Middle frontal gyrus (tissue), 1 donor: Measurements from ENCODE around the gene MMGT1.

Experiments
- DNase-seq: peaks from one replicate; pipeline ENCODE4 v3.0.0-alpha.2; 2015; ENCODE audit warnings: low spot score; ENCODE audit errors: extremely low spot score

MMGT1 gene

DNA sequence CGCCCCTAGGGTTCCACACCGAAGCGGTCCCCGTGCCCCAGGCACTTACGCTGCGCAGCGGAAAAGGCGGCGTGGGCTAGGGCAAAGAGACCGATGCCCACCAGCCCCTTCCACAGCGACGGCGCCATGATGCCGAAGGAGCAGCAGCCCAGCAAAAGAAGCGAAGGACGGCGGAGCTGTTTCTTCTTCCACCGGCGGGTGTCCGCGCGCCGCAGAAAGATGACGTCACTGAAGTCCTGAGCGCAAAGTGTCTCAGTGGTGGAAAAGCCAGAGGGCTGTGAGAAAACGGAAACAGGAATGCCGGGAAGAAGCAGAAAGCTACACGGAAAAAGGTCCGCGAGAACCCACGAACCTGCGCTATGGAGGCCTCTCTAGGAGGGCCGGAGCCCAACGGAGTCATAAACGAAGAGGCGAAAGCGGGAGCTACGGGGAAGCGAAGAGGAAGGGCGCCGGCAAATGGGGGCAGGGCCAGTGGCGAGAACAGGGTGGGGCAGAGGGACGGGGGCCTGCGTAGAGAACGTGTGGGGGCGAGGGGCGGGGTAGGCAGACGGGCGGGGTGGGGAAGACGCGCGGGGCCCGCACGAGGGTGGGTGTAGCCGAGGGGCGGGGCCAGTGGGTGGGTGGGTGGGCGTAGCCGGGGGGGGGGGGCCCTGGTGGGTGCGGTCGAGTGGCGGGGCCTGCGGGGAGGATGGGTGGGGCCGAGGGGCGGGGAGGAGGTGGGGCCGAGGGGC lies at the start of gene MMGT1:
MMGT1 (minus strand) TSS at position 441 of the 731 bp plus-strand sequence; CDS start at position 128, 313 bp downstream.
- DNase-seq = peak; percentile 53

DNA sequence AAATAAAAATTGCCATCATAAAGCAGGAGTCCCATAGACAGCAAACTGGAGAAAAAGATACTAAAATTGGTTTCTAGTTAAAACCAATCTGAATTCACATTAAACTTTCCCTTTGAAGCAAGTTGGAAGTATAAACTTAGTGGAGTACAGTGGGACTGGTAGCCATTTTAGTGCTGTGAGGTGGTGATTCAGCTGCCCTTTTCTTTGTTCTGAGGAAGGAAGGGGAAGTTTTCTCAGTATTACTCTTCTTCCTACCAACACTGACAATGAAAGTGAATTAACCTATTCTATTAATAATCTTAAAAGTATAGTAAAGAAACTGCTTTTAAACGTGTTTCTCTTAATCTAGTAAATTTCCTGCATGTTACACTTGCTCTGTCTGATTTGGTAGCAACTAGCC lies 48.1 kb upstream of the MMGT1 start:
- no peak for DNase-seq

DNA sequence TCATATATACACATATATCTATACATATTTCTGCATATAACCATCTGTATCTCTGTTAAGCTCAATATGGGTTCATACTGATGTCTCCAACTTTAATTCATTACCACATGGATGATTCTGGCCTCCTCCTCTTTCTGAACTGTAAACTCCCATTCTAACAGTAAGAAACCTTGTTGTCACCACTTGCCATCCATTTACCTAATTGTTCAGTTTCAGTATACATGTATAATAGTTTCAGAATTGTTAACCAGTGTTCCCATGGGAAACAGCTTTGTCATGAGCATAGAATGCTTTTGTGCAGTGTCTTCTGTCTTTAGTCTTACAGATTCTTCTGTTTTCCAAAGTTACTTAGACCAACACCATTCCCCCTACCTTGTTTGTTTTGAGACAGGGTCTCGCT lies 47.4 kb upstream of the MMGT1 start:
- no peak for DNase-seq

DNA sequence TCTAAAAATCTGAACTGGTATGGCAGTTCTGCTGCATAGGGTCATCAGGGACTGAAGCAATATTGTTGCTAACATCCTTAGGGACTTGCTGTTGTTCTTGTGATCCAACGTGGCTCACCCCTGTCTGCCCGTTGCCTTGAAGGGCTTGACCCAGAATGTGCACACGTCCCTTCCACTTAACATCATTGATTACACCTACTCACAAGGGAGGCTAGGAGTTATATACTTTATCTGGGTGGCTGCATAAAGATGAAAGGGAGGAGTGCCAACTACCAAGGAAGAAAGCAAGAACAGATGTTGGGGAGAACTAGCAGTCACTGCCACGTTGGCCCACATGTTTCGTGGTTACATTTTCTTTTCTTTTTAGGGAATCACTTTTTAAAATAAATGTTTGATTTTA lies 45.4 kb upstream of the MMGT1 start:
- no peak for DNase-seq

DNA sequence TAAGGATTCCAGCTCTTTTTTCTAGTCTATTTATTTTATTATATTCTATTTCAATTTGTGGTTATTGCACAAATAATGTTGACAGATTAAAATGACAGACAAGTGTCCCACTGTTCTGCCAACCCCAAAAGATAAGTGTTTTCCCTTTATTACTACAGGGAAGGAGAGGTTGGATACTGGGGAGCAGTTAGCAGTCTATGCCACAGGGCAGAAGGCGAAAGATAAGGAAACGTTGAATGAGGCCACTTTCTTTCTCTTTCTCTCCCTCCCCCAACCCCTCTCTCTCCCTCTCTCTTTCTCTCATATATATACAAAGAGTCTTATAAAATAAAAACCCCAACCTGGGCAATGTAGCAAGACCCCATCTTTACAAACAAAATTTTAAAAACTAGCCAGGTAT lies 43.1 kb upstream of the MMGT1 start:
- DNase-seq = no peak

DNA sequence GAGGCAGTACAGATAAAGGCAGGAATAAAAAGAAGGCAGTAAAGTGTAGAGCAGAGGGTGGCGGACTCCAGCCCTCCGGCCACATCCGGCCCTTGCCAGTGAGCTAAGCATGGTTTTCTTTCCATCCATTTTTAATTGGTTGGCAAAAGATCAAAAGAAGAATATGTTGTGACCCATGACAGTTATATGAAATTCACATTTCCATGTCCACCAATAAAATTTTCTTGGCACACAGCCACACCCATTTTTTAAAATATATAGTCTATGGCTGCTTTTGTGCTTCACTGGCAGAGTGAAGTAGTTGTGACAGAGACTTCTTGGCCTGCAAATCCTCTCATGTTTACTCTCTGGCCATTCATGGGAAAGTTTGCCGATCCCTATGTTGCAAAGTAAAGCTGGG lies 41.2 kb upstream of the MMGT1 start:
- DNase-seq = no peak

DNA sequence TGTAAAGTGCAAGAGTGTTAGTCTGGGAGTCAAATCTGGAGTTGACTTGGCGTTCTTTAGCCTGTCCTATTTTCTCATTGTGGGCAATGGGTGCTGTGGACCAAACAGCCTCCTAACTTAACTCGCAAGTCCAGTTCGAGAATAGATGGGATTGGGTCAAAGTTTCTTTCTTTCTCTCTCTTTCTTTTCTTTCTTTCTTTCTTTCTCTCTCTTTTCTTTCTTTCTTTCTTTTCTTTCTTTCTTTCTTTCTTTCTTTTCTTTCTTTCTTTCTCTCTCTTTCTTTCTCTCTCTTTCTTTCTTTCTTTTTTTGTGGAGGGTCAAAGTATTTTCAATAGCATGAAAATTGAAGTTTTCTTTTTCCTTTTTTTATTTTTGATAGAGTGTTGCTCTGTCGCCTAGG lies 14.5 kb upstream of the MMGT1 start:
- no peak for DNase-seq

DNA sequence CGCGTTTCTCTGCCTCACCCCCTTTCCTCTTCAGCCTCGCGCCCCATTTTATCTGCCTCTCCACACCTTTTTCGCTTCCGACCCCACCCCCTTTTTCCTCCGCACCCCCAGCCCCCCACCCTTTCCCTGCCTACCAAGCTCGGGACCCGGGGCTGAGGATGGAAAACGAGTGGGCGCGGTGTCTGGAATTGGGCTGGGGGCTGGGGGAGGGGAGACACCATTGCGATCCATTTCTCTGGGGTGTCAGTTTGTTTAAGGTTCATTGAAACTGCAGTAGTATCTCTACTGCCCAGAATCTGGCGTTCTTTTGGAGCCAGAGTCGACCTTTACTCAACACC lies 12.2 kb upstream of the MMGT1 start:
- DNase-seq = no peak

DNA sequence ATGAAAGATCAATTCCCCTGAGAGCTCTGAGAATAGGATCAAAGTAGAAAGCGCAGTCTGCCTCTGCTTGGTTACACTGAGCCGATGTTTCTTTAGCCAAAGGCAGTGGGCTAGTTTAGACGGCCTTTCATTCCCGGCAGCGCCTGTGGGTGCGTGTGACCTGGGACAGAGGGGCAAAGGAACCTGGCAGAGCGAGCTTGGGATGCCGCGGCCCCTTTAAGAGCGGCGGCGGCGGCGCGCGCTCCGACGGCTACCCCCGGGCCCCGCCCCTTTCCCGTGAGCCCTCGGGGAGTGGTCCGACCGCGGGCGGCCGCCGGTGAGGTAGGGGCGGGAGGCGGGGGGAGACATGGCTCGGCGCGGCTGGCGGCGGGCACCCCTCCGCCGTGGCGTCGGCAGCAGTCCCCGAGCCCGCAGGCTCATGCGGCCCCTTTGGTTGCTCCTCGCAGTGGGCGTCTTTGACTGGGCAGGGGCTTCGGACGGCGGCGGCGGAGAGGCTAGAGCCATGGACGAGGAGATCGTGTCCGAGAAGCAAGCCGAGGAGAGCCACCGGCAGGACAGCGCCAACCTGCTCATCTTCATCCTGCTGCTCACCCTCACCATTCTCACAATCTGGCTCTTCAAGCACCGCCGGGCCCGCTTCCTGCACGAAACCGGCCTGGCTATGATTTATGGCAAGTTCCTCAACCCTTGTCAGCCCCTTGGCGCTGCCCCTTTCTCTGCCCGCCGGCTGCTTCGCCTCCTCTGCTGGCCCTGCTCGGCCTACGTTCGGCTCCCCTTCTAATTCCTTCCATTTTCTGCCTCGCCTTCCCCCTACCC lies 11.6 kb upstream of the MMGT1 start, which contains the start of gene SLC9A6:
SLC9A6 (plus strand) TSS at position 279 of the 816 bp plus-strand sequence; CDS start at position 503, 224 bp downstream.
- DNase-seq = peak; percentile 8

DNA sequence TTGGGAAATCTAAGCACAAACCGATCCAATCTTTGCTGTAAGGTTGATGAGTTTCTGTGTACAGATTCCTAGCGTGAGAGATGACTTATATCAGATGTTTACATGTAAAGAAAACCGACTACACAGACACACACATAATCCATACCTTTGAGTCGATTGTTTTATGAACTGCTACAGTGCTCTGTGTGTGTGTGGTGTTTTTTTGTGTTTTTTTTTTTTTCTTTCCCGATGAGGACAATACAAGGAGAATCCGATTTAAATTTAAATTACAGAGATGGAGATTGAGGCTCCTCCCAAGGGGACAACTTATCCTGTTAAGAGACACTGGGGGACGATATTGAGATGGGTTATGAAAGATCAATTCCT lies 11.0 kb upstream of the MMGT1 start:
- DNase-seq = no peak

DNA sequence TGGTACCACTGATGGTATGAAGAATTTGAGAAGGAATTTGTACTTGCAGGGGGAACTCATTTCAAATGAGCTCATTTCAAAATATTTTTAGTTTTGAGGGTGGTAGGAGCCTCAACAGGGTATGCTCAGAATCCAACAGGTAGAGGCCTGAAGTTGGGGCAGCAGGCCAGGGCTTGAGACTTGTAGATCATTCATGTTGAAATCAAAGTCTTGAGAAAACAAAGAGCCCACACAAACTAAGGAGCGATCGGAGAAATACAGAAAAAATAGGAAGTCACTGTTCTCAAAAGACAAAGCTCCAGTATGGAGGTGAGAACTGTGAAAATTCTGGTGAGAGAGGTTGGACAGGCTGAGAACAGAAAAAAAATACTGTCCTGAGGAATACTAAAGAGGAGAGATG lies 10.5 kb upstream of the MMGT1 start:
- no peak for DNase-seq

DNA sequence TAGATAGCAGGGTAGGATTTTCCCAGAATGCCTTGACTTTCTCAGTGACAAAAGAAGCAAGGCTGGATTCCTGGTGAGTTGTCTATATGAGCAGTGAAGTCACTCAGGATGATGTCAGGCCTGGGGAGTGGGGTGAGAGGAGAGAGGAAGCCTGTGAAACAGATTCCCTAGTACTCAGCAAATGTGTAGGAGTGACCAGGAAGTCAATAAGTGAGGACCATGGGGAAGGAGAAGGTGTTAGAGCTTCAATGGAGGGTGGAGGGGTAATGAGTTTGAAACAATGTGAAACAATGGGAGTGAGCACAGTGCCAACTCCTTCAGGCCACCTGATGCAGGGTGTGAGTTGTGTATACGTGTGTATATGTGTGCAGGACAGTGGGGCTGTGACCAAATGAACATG lies 9.1 kb upstream of the MMGT1 start:
- no peak for DNase-seq

DNA sequence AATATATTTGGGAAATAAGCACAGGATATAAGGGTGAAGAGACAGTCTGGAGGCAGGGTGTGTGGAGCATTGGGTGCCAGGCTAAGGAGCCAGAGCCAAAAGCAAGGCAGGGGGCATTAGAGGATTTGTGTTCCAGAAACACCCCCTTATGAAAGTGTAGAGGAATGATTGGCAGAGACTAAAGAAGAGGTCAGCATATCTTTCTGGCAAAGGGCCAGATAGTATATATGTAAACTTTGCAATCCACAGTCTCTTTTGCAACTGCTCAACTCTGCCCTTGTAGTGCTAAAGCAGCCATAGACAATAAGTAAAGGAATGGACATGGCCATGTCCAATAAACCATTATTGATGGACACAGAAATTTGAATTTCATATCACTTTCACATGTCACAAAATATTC lies 7.9 kb upstream of the MMGT1 start:
- DNase-seq = no peak

DNA sequence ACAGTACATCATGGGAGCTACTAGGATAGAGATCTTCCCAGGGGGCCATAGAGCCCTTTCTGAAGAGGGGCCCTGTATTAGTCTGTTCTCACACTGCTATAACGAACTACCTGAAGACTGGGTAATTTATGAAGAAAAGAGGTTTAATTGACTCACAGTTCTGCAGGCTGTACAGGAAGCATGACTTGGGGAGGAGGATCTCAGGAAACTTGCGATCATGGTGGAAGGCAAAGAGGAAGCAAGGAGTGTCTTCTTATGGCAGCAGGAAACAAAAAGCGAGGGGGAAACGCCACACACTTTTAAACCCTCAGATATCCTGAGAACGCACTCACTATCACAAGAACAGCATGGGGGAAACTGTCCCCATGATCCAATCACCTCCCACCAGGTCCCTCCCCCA lies 7.2 kb upstream of the MMGT1 start:
- no peak for DNase-seq

DNA sequence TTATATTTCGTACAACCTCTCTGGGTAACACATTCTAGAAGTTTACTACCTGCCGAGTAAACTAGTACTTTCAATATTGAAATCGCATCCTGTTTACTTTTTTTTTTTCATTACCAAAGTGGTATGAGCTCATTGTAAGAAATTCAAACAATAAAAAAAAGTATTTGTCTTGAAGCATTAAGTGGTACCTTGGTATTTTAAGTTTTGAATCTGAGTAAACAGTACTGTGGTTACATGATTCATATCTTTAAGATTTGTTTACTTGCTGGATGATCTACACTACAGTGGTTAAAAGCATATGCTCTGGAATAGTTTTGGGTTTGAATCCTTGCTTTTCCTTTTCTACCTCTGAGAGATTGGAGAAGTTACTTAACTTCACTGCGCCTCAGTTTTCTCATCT lies 3.8 kb upstream of the MMGT1 start:
- DNase-seq = no peak

DNA sequence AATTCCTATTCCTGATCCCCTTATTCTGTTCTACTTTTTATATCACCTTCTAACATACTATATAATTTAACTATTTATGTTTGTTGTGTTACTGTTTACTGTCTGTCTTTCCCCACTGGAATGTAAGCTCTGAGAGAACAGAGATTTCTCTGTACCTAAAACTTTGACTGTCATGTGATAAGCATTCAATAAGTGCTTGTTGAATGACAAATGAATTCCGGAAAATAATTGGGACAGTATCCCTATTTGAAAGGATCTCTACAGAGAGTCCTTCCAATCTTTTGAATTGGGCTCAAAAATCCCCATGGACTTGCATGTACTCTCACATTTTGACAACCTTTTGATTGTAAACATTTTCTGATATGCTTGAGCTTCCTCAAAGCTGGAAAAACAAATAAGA lies 1.6 kb upstream of the MMGT1 start:
- no peak for DNase-seq

DNA sequence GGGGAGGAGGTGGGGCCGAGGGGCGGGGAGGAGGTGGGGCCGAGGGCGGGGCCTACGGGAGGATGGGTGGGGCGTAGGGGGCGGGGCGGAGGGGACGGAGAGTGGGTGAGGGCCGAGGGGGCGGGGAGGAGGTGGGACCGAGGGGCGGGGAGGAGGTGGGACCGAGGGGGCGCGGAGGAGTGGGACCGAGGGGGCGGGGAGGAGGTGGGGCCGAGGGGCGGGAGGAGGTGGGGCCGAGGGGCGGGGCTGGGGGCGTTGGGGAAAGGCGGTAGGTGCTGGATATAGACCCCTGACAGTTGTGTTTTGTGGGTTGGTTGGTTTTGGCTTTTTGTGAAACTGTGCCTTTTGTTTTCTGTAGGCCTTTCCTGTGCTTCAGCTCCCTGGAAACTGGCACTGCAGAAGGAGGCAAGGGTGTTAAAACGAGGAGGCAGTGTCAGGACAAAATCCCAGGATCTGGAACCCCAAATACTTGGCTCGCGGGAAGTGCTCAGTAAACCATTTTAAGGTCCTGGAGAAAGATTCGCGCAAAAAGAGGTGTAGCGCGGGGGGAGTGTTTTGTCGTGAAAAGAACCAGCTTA lies 580 bp upstream of the MMGT1 start:
- DNase-seq = no peak

DNA sequence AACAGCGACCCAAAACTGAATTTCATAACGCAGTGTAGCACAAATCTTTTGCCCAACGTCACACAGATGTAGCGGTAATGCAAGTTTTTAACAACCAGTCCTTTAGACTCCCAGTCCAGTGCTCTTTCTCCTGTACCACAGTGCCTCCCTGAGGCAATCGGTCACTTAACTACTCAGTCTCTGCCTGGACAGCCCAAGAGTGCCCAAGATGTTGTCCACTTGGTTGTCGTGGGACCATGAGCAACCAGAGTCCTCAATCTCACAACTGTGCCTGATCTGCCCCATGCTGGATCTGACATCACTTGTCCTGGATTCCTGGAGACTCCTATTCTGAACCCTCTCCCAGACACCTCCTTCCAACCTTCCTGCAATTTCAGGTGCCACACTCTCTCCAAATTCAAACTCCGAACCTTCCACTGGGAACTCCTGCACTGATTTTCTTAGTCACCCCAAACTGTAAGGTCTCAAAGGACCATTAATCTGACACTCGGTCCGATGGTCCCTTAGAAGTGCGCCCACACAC lies 702 bp downstream of the MMGT1 start:
- DNase-seq = no peak

DNA sequence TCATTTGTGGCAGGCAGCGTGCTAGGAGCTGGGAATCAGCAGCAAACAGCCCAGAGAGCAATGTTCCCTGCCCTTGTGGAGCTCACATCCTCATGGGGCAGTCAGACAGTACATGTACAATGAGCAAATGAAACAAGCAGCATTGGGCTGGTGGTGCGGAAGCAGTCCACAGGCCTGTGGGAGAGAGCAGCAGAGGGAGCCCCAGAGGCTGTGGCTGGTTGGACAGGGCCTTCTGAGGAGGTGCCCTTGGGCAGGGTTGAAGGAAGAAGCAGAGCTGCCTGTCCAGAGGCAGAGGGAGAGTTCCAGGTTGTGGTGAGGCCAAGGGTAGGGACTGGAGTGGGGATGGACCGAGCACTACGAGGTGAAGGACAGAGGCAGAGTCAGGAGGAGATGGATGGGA lies 22.5 kb downstream of the MMGT1 start:
- DNase-seq = no peak

DNA sequence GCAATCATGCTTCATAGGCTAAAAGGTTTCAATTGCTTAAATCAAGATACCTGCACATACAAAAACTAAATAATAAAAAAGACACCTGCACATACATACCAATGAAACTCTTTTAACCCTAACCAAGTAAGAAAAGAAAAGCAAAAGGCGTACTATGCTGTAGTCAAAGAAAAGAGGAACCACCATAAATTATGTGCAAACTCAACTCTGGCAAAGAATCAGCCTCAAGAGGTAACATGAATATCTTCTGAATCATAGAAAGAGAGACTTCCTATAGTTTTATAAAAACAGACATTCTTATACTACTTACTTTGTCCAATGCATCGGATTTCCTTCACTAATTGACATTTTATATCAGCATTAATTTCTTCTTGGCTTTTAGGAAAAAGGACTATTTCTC lies 29.3 kb downstream of the MMGT1 start:
- DNase-seq = no peak

DNA sequence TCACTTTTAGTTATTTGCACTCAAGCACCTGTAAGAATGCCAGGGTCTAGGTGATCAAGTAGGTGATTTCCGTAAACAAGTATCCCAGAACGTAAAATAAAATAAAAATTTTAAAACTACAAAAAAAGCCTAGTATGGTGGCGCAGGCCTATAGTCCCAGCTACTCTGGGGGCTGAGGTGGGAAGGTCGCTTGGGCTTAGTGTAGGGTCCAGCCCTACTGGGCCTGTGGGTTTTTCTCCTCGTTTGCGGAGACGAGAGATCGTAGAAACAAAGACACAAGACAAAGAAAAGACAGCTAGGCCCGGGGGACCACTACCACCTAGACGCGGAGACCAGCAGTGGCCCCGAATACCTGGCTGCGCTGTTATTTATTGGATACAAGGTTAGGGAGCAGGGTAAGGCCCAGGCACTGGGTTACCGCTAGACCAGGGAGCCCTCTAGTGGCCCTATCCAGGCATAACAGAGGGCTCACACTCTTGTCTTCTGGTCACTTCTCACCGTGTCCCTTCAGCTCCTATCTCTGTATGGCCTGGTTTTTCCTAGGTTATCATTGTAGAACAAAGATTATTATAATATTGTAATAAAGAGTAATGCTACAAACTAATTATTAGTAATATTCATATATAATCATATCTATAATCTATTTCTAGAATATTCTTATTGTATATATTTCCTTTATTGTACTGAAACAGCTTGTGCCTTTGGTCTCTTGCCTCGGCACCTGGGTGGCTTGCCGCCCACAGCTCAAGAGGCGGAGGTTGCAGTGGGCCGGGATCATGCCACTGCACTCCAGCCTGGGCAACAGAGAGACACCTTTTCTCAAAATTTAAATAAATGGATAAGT lies 41.9 kb downstream of the MMGT1 start:
- no peak for DNase-seq
